DMS53 treated with DMSO at 0.1 percent for 48 hours (cell line): ENCODE data around the gene UCK2.
"Not testable (repeated sequence)": the region's sequence is repeated elsewhere in the genome, so short reads cannot be mapped to it uniquely, and the experiment has no call there.

Experiments
- DNase-seq: peaks from one replicate; lab custom pipeline; 2025; ENCODE audit not compliant: unreplicated experiment; lab: John Stamatoyannopoulos, UW

UCK2 gene

GRCh38 chr1:165827268-165828102 lies at the start of gene UCK2:
Gene UCK2, plus strand, starts transcription at chr1:165827614. Its CDS starts 220 bp downstream, at chr1:165827834.
- peak; percentile 78 for DNase-seq

- DNase-seq: not testable (repeated sequence)
Observed at GRCh38 chr1:165778197-165778596, 49.2 kb upstream of the UCK2 start.

DNA sequence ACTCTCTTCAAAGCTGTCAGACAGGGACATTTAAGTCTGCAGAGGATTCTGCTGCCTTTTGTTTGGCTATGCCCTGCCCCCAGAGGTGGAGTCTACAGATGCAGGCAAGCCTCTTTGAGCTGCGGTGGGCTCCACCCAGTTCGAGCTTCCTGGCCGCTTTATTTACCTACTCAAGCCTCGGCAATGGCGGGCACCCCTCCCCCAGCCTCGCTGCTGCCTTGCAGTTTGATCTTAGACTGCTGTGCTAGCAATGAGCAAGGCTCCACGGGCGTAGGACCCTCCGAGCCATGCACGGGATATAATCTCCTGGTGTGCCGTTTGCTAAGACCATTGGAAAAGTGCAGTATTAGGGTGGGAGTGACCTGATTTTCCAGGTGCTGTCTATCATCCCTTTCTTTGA lies 43.9 kb upstream of the UCK2 start:
- DNase-seq: not testable (repeated sequence)

- DNase-seq: no peak
Observed at GRCh38 chr1:165787741-165788140, 39.7 kb upstream of the UCK2 start.

DNA sequence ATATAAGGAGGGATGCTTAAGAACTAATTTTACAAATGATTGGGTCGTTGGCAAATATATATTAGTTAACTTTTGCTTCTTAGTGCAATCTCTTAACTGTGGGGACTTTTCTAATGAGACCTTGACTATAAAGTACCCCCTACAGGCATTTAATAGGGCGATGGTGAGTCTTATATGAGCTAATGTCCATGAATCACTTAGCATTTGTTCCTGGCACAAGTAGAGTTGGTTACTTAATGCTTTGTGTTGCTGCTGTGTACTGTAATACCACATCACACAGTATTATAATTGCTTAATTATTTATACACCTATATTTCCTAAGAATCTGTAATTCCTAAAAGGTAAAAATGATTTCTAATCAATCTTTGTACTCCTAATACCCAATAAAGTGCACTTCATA lies 33.5 kb upstream of the UCK2 start:
- no peak for DNase-seq

GRCh38 chr1:165795894-165796293 lies 31.5 kb upstream of the UCK2 start:
- no peak for DNase-seq

- DNase-seq: no peak
Observed at GRCh38 chr1:165799387-165799786, 28.0 kb upstream of the UCK2 start.

DNA sequence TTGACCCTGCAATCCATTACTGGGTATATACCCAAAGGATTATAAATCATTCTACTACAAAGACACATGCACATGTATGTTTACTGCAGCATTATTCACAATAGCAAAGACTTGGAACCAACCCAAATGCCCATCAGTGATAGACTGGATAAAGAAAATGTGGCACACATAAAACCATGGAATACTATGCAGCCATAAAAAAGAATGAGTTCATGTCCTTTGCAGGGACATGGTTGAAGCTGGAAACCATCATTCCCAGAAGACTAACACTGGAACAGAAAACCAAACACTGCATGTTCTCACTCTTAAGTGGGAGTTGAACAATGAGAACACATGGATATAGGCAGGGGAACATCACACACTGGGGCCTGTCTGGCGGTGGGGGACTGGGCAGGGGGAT lies 22.9 kb upstream of the UCK2 start:
- DNase-seq: not testable (repeated sequence)

GRCh38 chr1:165807613-165808012 lies 19.8 kb upstream of the UCK2 start:
- no peak for DNase-seq

DNA sequence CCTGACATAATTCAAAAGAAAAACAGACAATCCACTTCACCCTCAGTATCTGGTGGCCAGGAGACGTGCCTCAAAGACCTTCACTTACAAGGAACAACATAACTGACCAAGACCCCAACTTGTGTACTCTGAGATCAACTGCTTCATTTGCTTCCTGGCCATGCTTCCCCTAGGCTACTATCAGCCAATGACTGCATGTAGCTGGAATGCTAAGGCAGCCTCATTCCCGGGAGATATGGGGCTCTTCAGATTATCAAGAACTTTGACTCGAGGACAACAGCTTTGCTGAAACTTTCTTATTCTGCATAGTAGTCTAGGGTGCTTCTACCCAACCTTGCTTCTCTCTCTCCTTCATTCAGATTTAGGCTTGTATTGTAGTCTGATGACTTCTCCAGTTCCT lies 11.7 kb upstream of the UCK2 start:
- no peak for DNase-seq

GRCh38 chr1:165816157-165816556 lies 11.3 kb upstream of the UCK2 start:
- no peak for DNase-seq

DNA sequence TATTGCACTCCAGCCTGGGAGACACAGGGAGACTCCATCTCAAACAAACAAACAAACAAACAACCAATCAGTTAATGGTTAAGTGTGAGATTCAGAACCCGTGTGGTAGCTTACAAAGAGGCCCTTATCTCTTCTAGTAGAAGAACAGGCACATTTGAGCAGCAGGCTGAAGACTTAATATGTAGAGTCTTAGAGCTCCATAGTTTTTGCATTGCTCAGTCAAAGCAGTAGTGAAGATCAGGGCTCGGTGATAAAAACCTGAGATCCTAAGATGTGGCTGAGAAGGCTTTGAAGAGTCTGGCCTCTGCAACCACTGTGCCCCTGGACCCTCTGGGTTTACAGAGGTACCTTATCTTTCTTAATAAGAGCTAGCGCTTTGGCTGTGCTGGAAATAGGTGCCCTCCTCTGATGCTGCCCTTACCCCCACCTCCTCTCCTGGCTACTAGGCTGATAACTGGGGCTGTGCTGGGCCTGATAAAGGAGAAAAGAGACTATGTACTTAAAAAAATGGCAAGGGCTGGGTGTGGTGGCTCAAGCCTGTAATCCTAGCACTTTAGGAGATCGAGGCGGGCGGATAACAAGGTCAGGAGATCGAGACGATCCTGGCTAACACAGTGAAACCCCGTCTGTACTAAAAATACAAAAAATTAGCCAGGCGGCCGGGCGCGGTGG lies 10.5 kb upstream of the UCK2 start:
- DNase-seq: no peak

- no peak for DNase-seq
Observed at GRCh38 chr1:165823552-165824268, 3.7 kb upstream of the UCK2 start.

GRCh38 chr1:165824269-165824643 lies 3.2 kb upstream of the UCK2 start:
- DNase-seq: no peak

GRCh38 chr1:165826565-165827267 lies 698 bp upstream of the UCK2 start:
- no peak for DNase-seq

DNA sequence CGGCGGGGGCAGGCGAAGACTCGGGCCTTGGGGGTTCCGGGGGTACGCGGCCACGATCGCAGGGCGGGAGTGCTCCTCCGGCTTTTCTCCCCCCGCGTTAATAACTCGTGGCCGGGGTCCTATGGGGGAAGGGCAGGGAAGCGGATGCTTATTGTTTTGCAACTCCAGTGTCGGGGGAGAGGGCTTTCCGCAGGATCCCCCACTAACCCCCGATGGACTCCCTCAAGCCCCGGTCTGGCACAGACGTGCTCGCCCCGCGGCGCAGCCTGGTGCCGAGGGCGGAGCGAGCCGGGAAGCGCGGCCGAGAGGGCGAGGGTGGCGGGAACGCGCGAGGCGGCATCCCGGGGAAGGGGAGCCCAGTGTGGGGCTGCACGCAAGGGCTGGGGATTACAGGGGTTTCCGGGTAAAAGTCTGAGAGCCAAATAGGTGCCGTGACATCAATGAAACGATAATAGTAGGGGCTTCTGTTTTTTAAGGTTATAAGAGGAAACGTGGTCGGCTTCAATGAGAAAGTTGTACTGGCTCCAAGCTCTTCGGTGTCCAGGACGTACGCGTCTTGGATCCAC lies 772 bp downstream of the UCK2 start:
- peak; percentile 29 for DNase-seq

- DNase-seq: peak; percentile 68
Observed at GRCh38 chr1:165828669-165829329, 1.4 kb downstream of the UCK2 start.

DNA sequence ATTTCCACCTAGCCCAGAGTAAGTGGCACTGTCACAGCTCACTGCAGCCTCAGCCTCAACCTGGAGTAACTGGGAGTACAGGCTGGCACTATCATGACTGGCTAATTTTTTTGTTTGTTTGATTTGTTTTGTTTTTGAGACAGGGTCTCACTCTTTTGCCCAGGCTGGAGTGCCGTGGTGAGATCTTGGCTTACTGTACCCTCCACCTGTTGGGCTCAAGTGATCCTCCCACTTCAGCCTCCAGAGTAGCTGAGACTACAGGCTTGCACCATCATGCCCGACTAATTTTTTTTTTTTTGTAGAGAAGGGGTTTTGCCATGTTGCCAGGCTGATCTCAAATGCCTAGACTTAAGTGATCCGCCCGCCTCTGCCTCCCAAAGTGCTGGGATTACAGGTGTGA lies 2.5 kb downstream of the UCK2 start:
- no peak for DNase-seq

DNA sequence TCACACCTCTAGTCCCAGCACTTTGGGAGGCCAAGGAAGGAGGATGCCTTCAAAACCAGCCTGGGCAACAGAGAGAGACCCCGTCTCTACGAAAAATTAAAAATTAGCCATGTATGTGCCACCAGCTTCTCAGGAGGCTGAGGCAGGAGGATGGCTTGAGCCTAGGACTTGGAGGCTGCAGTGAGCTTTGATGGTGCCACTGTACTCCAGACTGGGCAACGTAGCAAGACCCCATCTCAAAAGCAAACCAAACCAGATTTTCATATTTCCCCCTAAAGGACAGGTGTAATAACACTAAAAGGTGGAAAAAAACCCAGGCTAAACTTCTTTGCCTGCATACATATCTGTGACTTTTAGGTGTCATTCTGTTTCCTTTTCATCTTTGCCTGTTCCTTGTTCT lies 3.7 kb downstream of the UCK2 start:
- no peak for DNase-seq

DNA sequence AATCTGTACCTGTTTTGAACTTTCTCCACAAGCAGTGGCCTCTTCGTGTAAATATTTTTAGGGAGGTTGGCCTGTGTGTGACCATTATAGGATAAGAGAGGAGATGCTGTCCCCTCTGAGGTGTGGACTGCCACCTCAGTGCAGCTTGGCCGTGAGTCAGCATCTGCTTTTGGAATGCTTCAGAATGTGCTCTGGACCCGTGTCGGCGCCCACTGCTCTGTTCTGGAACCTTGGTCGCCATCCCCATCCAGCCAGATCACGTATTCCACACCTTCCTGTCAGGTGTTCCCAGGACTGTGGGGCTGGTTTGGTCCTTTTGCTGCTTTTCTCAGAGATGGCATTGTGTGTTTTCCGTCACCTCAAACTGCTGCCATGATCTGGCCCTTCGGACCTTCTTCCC lies 5.5 kb downstream of the UCK2 start:
- no peak for DNase-seq
